Activated effector memory CD4-positive, alpha-beta T cell treated with anti-CD3 and anti-CD28 coated beads, Interleukin-2, amount 50 U/mL, for 16 hours (primary cell): ENCODE measurements around the gene TBXA2R.
"Not testable (repeated sequence)": the region's sequence is repeated elsewhere in the genome, so short reads cannot be mapped to it uniquely, and the experiment has no call there.

Experiments
- DNase-seq: peaks from one replicate; pipeline ENCODE4 v3.0.0-alpha.2; 2020

TBXA2R gene

DNA sequence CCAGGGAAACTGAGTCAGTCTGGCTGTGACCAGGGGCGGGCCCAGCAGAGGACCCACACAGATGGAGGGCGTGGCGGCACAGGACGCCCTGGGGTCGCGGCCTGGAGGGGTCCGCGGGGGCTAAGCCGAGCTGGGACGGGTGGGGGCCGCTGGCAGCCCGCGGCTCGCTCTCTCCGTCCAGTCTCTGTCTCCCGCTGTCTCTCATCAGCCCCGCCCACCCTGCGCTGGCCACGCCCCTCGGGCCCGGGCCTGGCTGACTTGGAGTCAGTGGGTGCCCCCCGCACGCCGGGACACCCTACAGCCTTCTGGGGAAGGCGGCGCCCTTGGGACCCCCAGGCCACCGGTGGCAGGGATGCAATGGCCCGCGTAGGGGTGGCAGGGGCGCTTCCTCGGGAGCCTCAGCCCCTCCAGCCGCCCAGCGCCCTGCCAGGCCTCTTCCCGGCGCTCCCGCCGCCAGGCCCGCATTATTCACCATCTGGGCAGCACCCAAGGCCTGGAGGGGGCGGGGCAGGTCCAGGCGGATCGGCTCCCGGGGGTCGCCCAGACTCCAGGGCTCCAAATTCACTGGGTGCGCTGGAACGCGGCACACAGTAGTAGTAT is at the start of gene TBXA2R:
TBXA2R (minus strand) TSS at position 186 of the 600 bp plus-strand sequence. CDS start 6,241 bp downstream, outside the sequence.
- DNase-seq: peak; percentile 80

DNA sequence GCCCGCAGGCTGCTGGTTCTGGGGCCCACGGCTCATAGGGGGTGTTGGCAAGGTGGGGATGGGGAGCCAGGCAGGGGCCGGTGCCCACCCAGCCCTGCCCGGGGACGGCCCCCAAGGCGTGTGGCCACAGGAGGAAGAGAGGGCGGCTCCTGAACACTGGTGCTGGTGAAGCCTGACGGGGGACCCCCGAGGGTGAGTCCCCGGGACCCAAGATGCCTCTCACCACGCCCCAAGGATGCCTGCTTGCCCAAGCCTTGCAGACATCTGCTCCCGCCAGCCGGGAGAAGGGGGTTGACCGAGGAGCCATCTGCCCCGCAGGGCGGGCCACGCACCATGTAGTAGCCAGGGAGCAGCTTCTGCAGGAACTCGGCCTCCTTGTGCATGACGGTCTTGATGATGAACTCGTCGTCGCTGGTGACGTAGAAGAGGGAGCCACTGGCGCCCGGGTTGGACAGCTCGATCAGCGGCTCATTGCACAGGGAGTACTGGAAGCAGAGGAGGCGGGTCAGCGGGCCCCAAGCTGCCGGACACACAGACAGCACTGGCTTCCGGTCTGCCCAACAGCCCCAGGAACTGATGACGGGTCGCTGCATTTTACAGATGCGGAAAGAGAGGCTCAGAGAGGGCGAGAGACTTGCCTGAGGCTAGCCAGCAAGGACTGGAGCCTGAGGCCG is 49.5 kb upstream of the TBXA2R start:
- no peak for DNase-seq

- DNase-seq: no peak
Measured at GRCh38 chr19:3655402-3656072, 48.9 kb upstream of the TBXA2R start.

DNA sequence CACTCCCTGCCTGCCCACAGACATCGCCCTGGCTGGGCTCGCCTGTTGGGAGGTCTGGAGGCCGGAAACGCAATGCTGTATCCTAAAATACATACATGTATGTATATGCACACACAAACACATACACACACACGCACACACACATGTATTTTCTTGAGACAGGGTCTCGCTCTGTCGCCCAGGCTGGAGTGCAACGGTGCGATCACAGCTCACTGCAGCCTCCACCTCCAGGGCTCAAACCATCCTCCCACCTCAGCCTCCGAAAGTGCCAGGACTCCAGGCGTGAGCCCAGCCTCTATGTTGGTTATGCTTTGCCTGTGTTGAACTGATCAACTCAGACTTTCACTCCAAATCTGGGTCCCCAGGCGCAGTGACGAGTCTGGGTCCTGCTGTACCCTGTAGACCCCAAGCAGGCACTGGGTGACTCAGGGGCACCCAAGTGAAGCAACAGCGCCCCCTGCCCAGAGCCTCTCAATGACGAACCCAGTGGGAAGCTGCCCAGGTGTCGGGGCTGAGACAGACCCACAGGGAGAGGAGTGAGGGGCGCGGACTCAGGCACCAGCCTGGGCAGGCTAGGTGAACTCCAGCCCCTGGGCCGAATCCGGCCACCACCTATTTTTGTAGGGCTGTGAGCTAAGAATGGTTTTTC is 47.3 kb upstream of the TBXA2R start:
- no peak for DNase-seq

DNA sequence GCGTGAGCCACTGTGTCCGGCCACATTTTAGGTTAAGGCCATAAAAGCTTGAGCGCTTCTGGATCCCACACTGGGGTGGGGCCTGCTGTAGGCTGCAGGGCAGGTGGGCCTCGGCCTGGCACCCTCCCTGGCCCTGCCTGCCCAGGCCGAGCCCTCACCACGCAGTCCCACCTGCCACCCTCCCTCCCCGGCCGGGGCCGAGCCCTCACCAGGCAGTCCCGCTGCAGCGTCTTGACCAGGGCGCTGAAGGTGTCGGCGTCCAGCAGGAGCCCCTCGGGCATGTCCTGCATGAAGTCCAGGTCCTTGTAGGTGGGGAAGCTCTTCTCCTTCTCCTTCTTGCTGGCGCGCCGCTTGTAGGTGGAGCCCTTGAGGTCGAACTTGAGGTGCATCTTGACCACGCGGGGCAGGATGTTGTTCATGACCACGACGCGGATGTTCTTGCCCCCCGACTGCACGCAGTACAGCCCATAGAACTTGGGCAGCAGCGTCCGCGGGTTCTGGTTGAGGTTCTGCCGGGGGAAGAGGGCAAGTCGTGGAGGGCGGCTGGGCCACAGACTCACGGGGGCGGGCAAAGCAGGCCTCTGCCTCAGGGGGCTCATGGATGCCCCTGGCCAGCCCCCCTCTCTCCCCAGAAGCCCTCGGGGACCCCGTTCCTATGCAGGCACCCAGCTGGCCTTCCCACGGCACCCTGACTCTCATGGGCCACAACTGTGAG is 46.6 kb upstream of the TBXA2R start:
- DNase-seq: no peak

- no peak for DNase-seq
Measured at GRCh38 chr19:3652422-3652821, 45.7 kb upstream of the TBXA2R start.

GRCh38 chr19:3651684-3652083 is 45.0 kb upstream of the TBXA2R start:
- DNase-seq: no peak

- no peak for DNase-seq
Measured at GRCh38 chr19:3649888-3650287, 43.2 kb upstream of the TBXA2R start.

GRCh38 chr19:3648037-3648905 is 41.6 kb upstream of the TBXA2R start:
- DNase-seq: no peak

- DNase-seq: not testable (repeated sequence)
Measured at GRCh38 chr19:3647102-3647501, 40.4 kb upstream of the TBXA2R start.

DNA sequence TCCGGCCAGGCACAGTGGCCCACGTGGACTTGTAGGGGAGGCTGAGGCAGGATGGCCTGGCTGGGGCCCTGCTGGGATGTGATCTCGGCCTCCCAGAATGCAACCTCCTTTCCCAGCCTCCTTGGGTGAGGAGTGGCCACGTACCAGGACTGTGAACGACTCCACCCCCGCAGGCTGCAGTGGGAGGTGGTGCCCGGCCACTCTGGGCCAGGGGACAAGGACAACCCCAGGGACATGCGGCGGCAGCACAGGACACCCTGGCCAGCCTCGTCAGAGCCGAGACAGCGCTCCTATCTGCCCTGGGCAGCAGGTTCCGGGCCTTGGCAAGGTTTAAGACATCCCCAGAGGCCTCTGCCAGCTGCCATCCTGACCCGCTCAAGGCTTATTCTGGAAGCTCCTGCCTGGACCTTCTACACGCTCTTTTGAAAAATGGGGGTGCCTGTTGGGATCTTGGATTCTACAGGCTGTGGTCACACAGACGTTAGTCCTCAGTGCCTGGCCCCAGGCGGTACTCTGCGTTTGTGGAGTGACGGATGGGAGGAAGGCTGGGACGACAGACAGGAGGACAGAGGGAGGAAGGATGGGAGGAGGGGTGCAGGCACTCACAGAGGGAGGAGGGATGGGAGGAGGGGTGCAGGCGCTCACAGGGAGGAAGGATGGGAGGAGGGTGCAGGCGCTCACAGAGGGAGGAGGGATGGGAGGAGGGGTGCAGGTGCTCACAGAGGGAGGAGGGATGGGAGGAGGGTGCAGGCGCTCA is 39.8 kb upstream of the TBXA2R start:
- DNase-seq: no peak

GRCh38 chr19:3645726-3646125 is 39.1 kb upstream of the TBXA2R start:
- no peak for DNase-seq

DNA sequence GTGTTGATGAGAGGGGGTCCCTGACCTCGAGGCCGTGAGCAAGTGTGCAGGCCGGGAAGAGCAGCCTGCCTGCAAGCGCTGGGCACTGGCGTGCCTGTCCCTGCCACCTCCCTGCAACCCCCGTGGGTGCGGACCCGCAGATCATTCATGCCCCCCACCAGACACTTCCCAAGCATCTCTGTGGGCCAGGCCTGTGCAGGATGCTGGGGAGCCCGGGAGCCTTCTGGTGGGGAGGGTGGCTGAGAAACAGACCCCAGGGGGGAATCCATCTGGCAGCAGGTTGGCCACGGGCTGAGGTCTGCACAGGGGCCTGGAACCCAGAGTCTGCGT is 38.4 kb upstream of the TBXA2R start:
- no peak for DNase-seq

DNA sequence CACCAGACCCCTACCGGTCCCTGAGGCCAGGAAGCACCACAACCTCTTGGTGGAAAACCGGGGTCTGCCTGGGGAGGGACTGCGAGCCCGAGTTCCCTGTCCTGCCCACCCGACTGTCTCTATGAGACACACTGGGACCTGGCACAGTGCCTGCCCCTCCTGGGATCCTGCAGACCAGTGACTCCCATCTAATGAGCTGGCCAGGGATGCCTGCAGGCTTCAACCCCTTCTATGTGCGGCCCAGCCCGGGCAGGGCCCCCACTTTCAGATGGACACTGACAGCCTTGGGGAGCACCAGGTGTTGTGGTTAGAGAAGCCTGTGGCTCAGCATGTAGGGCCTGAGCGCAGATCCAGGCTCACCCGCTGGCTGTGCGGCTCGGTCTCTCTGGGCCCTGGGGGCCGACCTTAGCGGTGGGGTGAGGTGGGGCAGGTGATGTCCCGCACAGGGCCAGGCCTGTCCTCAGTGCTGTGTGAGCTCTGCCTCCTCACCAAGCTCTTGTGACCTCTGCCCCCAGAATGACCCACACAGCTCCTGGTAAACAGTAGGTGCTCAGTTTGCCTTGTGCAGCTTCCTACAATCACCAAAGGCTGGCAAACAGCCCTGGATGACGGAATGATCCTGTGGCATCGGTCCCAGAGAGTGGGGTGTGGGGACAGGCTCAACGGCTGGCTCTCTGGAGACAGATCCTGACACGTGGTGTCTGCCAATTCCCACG is 37.8 kb upstream of the TBXA2R start:
- DNase-seq: no peak

DNA sequence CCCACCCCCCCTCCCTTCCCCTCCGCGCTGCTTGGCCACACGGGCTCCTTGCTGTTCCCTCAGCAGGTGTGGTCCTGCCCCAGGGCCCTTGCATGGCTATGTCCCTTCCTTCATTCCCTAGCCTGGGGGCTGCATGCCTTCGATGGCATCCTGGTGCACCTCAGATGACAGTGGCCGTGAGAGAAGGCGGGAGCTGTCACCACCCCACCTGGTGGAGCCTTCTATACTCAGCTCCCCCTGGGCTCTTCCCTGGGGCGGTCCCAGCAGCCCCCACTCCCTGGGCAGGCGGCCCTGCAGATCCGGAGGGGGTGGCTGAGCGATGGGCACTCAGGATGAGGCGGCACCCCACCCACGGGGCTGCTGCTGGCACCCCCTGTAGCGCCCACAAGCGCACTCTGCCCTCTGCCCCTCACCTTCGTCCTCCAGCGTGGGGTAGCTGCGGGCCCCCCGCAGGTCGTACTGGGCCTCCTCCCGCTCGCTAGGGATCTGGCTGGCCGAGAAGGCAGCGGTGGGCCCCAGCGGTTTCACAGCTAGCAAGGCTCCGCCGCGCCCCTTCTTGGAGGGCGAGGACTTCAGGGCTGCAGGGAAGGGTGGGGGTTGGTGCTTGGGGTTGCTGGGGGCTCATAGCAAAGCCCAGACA is 37.1 kb upstream of the TBXA2R start:
- DNase-seq: no peak

DNA sequence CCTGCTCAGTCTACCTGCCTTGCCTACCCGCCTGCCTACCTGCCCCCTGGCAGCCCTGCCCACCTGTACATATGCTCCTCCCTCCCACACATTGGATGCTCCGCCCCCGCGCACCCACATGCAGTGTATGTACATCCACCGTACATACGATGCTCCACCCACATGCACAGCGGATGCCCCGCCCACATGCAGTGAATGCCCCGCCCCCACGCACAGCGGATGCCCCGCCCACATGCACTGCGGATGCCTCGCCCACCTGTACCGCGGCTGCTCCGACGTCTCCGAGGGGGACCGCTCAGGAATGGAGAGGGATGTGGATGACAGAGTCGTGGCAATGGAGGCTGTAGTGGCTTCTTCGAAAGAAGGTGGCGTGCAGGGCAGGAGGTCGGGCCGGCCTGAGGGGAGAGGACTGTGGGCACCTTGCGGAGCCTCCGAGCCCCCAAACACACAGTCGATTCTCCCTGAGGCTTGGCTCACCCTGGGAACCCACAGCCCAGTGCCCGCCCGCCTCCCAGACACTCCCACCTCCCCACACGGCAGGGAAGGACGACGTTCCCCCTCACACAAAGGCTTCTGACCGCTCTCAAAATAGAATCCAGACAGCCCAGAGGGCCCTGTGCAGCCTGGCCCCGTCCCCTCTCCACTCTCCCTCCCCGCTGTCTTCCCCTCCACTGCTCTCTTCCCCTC is 36.5 kb upstream of the TBXA2R start:
- DNase-seq: peak; percentile 72

GRCh38 chr19:3642296-3642695 is 35.6 kb upstream of the TBXA2R start:
- no peak for DNase-seq

- DNase-seq: no peak
Measured at GRCh38 chr19:3641515-3642269, 35.0 kb upstream of the TBXA2R start.

GRCh38 chr19:3639479-3639878 is 32.8 kb upstream of the TBXA2R start:
- no peak for DNase-seq
